ENCODE measurements around the gene SLC9B2.

SLC9B2 gene

GRCh38 chr4:103050736-103051436, 25.7 kb downstream of the SLC9B2 start:
- no peak for TF ChIP-seq CTCF (IDR thresholded peaks at IDR 0.05; ENCODE audit: control extremely low read depth, extremely low read depth, low read depth, missing control alignments)
- ChIA-PET CTCF (interaction anchor here (0.7 to 2.3 kb wide), 5 partner anchors 9 to 49 kb away, joined by 3 to 13 read pairs (median 6); partner anchors contain the start of gene BDH2), POLR2A (interaction anchor here (0.7 kb wide), 1 partner anchor 1243 kb away, joined by 9 read pairs; no protein-coding TSS in a partner anchor)
- no peak for DNase-seq (ENCODE audit: extremely low spot score)

GRCh38 chr4:103046416-103047290, 29.9 kb downstream of the SLC9B2 start:
- DNase-seq (ENCODE audit: extremely low spot score), result peak; percentile 45
- ChIA-PET CTCF (interaction anchor here (0.7 to 4.4 kb wide), 17 partner anchors 10 to 434 kb away, joined by 3 to 62 read pairs (median 5); partner anchors contain the start of genes BDH2 and SLC9B2), POLR2A (no interaction called here)
- TF ChIP-seq CTCF (IDR thresholded peaks at IDR 0.05; ENCODE audit: control extremely low read depth, extremely low read depth, low read depth, missing control alignments), result peak; percentile 79

- ChIA-PET CTCF (interaction anchor here (0.9 to 4.4 kb wide), 5 partner anchors 8 to 47 kb away, joined by 4 to 62 read pairs (median 10); no protein-coding TSS in a partner anchor), POLR2A (no interaction called here)
- no peak for TF ChIP-seq CTCF (IDR thresholded peaks at IDR 0.05; ENCODE audit: control extremely low read depth, extremely low read depth, low read depth, missing control alignments)
- no peak for DNase-seq (ENCODE audit: extremely low spot score)
Measured at GRCh38 chr4:103044183-103044582, 32.4 kb downstream of the SLC9B2 start.

- DNase-seq (ENCODE audit: extremely low spot score), result no peak
- ChIA-PET CTCF (interaction anchor here (0.8 to 2.4 kb wide), 3 partner anchors 10 to 23 kb away, joined by 3 to 16 read pairs (median 3); no protein-coding TSS in a partner anchor), POLR2A (no interaction called here)
- no peak for TF ChIP-seq CTCF (IDR thresholded peaks at IDR 0.05; ENCODE audit: control extremely low read depth, extremely low read depth, low read depth, missing control alignments)
Measured at GRCh38 chr4:103036169-103036568, 40.4 kb downstream of the SLC9B2 start.

- TF ChIP-seq CTCF (IDR thresholded peaks at IDR 0.05; ENCODE audit: control extremely low read depth, extremely low read depth, low read depth, missing control alignments), result peak; percentile 39
- ChIA-PET POLR2A (no interaction called here), CTCF (interaction anchor here (0.8 to 1.7 kb wide), 6 partner anchors 12 to 60 kb away, joined by 3 to 6 read pairs (median 4); partner anchors contain the start of gene SLC9B1)
- no peak for DNase-seq (ENCODE audit: extremely low spot score)
Measured at GRCh38 chr4:103032574-103032973, 44.0 kb downstream of the SLC9B2 start.

- no peak for DNase-seq (ENCODE audit: extremely low spot score)
- no peak for TF ChIP-seq CTCF (IDR thresholded peaks at IDR 0.05; ENCODE audit: control extremely low read depth, extremely low read depth, low read depth, missing control alignments)
- ChIA-PET POLR2A (no interaction called here), CTCF (interaction anchor here (1.7 to 2.7 kb wide), 2 partner anchors 13 to 61 kb away, joined by 6 to 10 read pairs; no protein-coding TSS in a partner anchor)
Measured at GRCh38 chr4:103030791-103031190, 45.8 kb downstream of the SLC9B2 start.

Data from GM10248 (cell line).